Ramos (cell line): ENCODE results near the gene CBX5.
"Not testable (repeated sequence)": the region's sequence is repeated elsewhere in the genome, so short reads cannot be mapped to it uniquely, and the experiment has no call there.

Experiments used
- in situ Hi-C: fragments of 300-500 bp; cut with MboI; formaldehyde crosslinking; loops from one replicate; pipeline ENCODE4 v1.14.3; 2022; ENCODE audit warnings: low sequenced_read_pairs; ENCODE audit not compliant: unreplicated experiment

The CBX5 gene

GRCh38 chr12:54294953-54295566 is 15.1 kb upstream of the CBX5 start:
- in situ Hi-C loops = loop anchor here (5.0 kb wide), 1 partner anchor 67 kb away; the partner anchor contains the start of gene GPR84

GRCh38 chr12:54294152-54294952 is 14.4 kb upstream of the CBX5 start:
- in situ Hi-C loops = no loop called here

GRCh38 chr12:54292931-54293241 is 13.0 kb upstream of the CBX5 start:
- in situ Hi-C loops = no loop called here

GRCh38 chr12:54292083-54292930 is 12.4 kb upstream of the CBX5 start:
- in situ Hi-C loops = no loop called here

GRCh38 chr12:54287261-54288157 is 7.6 kb upstream of the CBX5 start:
- in situ Hi-C loops = no loop called here

GRCh38 chr12:54286042-54287030 is 6.4 kb upstream of the CBX5 start:
- in situ Hi-C loops = no loop called here

GRCh38 chr12:54285150-54286041 is 5.5 kb upstream of the CBX5 start:
- in situ Hi-C loops = no loop called here

- in situ Hi-C loops = not testable (repeated sequence)
Observed at GRCh38 chr12:54284070-54284780, 4.3 kb upstream of the CBX5 start.

- in situ Hi-C loops = no loop called here
Observed at GRCh38 chr12:54282949-54283593, 3.1 kb upstream of the CBX5 start.

- in situ Hi-C loops = not testable (repeated sequence)
Observed at GRCh38 chr12:54281694-54282093, 1.8 kb upstream of the CBX5 start.

- in situ Hi-C loops = not testable (repeated sequence)
Observed at GRCh38 chr12:54281261-54281638, 1.3 kb upstream of the CBX5 start.

GRCh38 chr12:54280468-54281260 is 742 bp upstream of the CBX5 start, which contains the start of gene HNRNPA1:
Gene HNRNPA1, plus strand, starts transcription at chr12:54280726. Its CDS starts 82 bp downstream, at chr12:54280808.
- in situ Hi-C loops = no loop called here

- in situ Hi-C loops = no loop called here
Observed at GRCh38 chr12:54279227-54279631, 693 bp downstream of the CBX5 start.

GRCh38 chr12:54277823-54278276 is 2.1 kb downstream of the CBX5 start:
- in situ Hi-C loops = no loop called here

- in situ Hi-C loops = no loop called here
Observed at GRCh38 chr12:54276368-54276767, 3.6 kb downstream of the CBX5 start.

- in situ Hi-C loops = no loop called here
Observed at GRCh38 chr12:54273981-54274380, 5.9 kb downstream of the CBX5 start.
